DMS153 treated with DMSO at 0.1 percent for 48 hours (cell line): Measurements from ENCODE around the gene ACTG1.
A peak's percentile ranks its signal among the peaks of the same experiment; 100 is the strongest.
"Not testable (repeated sequence)": the region's sequence is repeated elsewhere in the genome, so short reads cannot be mapped to it uniquely, and the experiment has no call there.

Experiments used
- DNase-seq: peaks from one replicate; lab custom pipeline; 2025; ENCODE audit not compliant: unreplicated experiment; lab: John Stamatoyannopoulos, UW

The ACTG1 gene

GRCh38 chr17:81533339-81534141 is 20.9 kb upstream of the ACTG1 start:
- no peak for DNase-seq

GRCh38 chr17:81532490-81533287 is 20.1 kb upstream of the ACTG1 start:
- DNase-seq: no peak

GRCh38 chr17:81531998-81532404 is 19.4 kb upstream of the ACTG1 start:
- DNase-seq: not testable (repeated sequence)

GRCh38 chr17:81531013-81531412 is 18.4 kb upstream of the ACTG1 start:
- DNase-seq: not testable (repeated sequence)

- no peak for DNase-seq
Observed at GRCh38 chr17:81529437-81529803, 16.8 kb upstream of the ACTG1 start.

- peak; percentile 18 for DNase-seq
Observed at GRCh38 chr17:81528651-81529436, 16.2 kb upstream of the ACTG1 start.

- no peak for DNase-seq
Observed at GRCh38 chr17:81528384-81528650, 15.7 kb upstream of the ACTG1 start.

- no peak for DNase-seq
Observed at GRCh38 chr17:81527591-81528383, 15.2 kb upstream of the ACTG1 start, which contains the start of gene FSCN2. Gene FSCN2 (plus strand): TSS chr17:81528377. CDS start chr17:81528532, 155 bp downstream.

- DNase-seq: no peak
Observed at GRCh38 chr17:81526662-81527571, 14.3 kb upstream of the ACTG1 start.

- no peak for DNase-seq
Observed at GRCh38 chr17:81524865-81525159, 12.2 kb upstream of the ACTG1 start.

GRCh38 chr17:81524039-81524864 is 11.7 kb upstream of the ACTG1 start:
- DNase-seq: no peak

- DNase-seq: peak; percentile 21
Observed at GRCh38 chr17:81523402-81524038, 10.9 kb upstream of the ACTG1 start.

GRCh38 chr17:81522491-81523401 is 10.1 kb upstream of the ACTG1 start:
- DNase-seq: no peak

GRCh38 chr17:81520021-81520901 is 7.7 kb upstream of the ACTG1 start:
- no peak for DNase-seq

GRCh38 chr17:81519284-81520020 is 6.9 kb upstream of the ACTG1 start:
- peak; percentile 50 for DNase-seq

- no peak for DNase-seq
Observed at GRCh38 chr17:81518785-81519283, 6.2 kb upstream of the ACTG1 start.
